ENCODE measurements around the gene DNMBP.

GRCh38 chr10:99920901-99921300, 88.8 kb downstream of the DNMBP start:
- TF ChIP-seq CTCF (IDR thresholded peaks at IDR 0.05; ENCODE audit: low read length), result no peak
- no peak for TF ChIP-seq EZH2 (optimal IDR thresholded peaks at IDR 0.05; ENCODE audit: low read depth, low read length)
